HepG2 (cell line): ENCODE data around the gene SDK2. TPM values are rescaled to one million over a fixed set of nuclear protein-coding genes. Genes with fewer than 3 reads are reported as not detected.
A peak's percentile ranks its signal among the peaks of the same experiment; 100 is the strongest.

Source experiments
- ATAC-seq: fragments of 200-7000 bp; cut with Tn5 transposase; 3 replicates; pipeline ENCODE4 v1.9.1; 2020; ENCODE audit warnings: mild to moderate bottlenecking, moderate library complexity
- BruUV-seq: library from RNA; stranded (reverse); fragments of 400-500 nt; replicated peaks from 2 replicates; lab custom pipeline; 2021; lab: Mats Ljungman, UMichigan
- CTCF ChIA-PET: fragments of 300-600 bp; formaldehyde crosslinking; extraction: SDS; loops from one replicate; lab custom pipeline; 2021; ENCODE audit warnings: low total read pairs, inconsistent platforms, low intra/inter-chr PET ratio; lab: Yijun Ruan, JAX
- POLR2A ChIA-PET: fragments of 350-600 bp; sonication (Branson Sonifier 250); formaldehyde crosslinking; loops from one replicate; lab custom pipeline; 2020; ENCODE audit warnings: antibody characterized with exemption, inconsistent platforms; lab: Yijun Ruan, JAX
- DNase-seq: peaks from one replicate; pipeline ENCODE4 v3.0.0-alpha.2; 2015; ENCODE audit warnings: low spot score
- FAIRE-seq: peaks from 3 replicates; lab custom pipeline; 2011; peaks lifted over from hg19 to GRCh38; lab: Jason Lieb, UNC
- H2AFZ ChIP-seq: one replicate; pipeline ENCODE4 v1.6.1; 2011; ENCODE audit warnings: low read length, inconsistent platforms
- H3K27ac ChIP-seq: fragments of 300-600 bp; 3 replicates; pipeline ENCODE4 v1.8.0; 2011; ENCODE audit warnings: mixed run types, mild to moderate bottlenecking, mixed read lengths, low read length, inconsistent platforms; ENCODE audit not compliant: insufficient read depth; ENCODE audit errors: extremely low read length
- H3K27me3 ChIP-seq, 2 experiments: fragments of 200-600 bp in 1 of 2; 2 replicates in 1 of 2; 3 replicates in 1 of 2; pipeline versions ENCODE4 v1.6.0 to v1.8.0; 2011; ENCODE audit warnings: low read length in 2 of 2, mild to moderate bottlenecking in 2 of 2, moderate library complexity in 2 of 2, inconsistent platforms in 1 of 2; ENCODE audit not compliant: insufficient read depth in 2 of 2, control insufficient read depth in 1 of 2
- H3K36me3 ChIP-seq, 2 experiments: fragments of 200-600 bp in 1 of 2; replicated peaks in 1 of 2; 2 replicates in 1 of 2; 3 replicates in 1 of 2; pipeline versions ENCODE4 v1.5.1 to v1.8.0; 2011; ENCODE audit warnings: low read length in 2 of 2, inconsistent platforms in 1 of 2; ENCODE audit not compliant: insufficient read depth in 2 of 2, control insufficient read depth in 1 of 2
- H3K4me1 ChIP-seq: 2 replicates; pipeline ENCODE4 v1.5.1; 2012; ENCODE audit warnings: low read length, inconsistent platforms; ENCODE audit not compliant: insufficient read depth
- H3K4me2 ChIP-seq: 2 replicates; pipeline ENCODE4 v1.6.0; 2011; ENCODE audit warnings: low read depth, low read length, inconsistent platforms
- H3K4me3 ChIP-seq, 3 experiments: fragments of 200-600 bp in 1 of 3; sonication (generic), shearing (Covaris generic) in 1 of 3; replicated peaks in 1 of 3; 2 replicates each; pipeline ENCODE4 v1.5.1; 2011 to 2016; ENCODE audit warnings: low read length in 3 of 3, inconsistent platforms in 2 of 3, low read depth in 2 of 3, mild to moderate bottlenecking in 2 of 3, control low read depth in 1 of 3, mixed read lengths in 1 of 3; ENCODE audit not compliant: insufficient read depth in 1 of 3
- H3K79me2 ChIP-seq: one replicate; pipeline ENCODE4 v1.6.1; 2011; ENCODE audit warnings: low read length, inconsistent platforms; ENCODE audit not compliant: insufficient read depth
- H3K9ac ChIP-seq: 2 replicates; pipeline ENCODE4 v1.6.0; 2011; ENCODE audit warnings: mild to moderate bottlenecking, low read depth, low read length, inconsistent platforms; ENCODE audit not compliant: insufficient read depth
- H3K9me3 ChIP-seq: 2 replicates; pipeline ENCODE4 v1.5.1; 2012; ENCODE audit warnings: mild to moderate bottlenecking, low read length
- H4K20me1 ChIP-seq: 2 replicates; pipeline ENCODE4 v1.6.0; 2011; ENCODE audit warnings: inconsistent platforms, mild to moderate bottlenecking, low read length, moderate library complexity; ENCODE audit not compliant: insufficient read depth
- CTCF ChIP-seq: sonication (generic); formaldehyde crosslinking; IDR thresholded peaks from 2 replicates; pipeline ENCODE4 v1.5.0; 2020; ENCODE audit warnings: mild to moderate bottlenecking, missing genetic modification reagents, moderate library complexity
- EZH2 ChIP-seq: conservative IDR thresholded peaks from 2 replicates; pipeline ENCODE4 v1.6.1; 2012; ENCODE audit warnings: mild to moderate bottlenecking, low read depth, low read length, moderate library complexity
- HNRNPLL ChIP-seq: fragments of 200-400 bp; formaldehyde crosslinking; IDR thresholded peaks from 2 replicates; pipeline ENCODE4 v1.6.1; 2017; ENCODE audit warnings: mild to moderate bottlenecking, low read depth, low read length; ENCODE audit not compliant: poor library complexity, severe bottlenecking
- MYC ChIP-seq: sonication (generic); formaldehyde crosslinking; IDR thresholded peaks from 2 replicates; pipeline ENCODE4 v1.9.0; 2021; ENCODE audit warnings: missing genetic modification reagents, borderline replicate concordance
- PHF8 ChIP-seq: sonication (generic); formaldehyde crosslinking; IDR thresholded peaks from 2 replicates; pipeline ENCODE4 v1.5.0; 2020; ENCODE audit warnings: missing genetic modification reagents
- RAD21 ChIP-seq: fragments of 450-650 bp; formaldehyde crosslinking; IDR thresholded peaks from 2 replicates; pipeline ENCODE4 v1.5.0; 2020; ENCODE audit warnings: mild to moderate bottlenecking
- STAG1 ChIP-seq: sonication (generic); formaldehyde crosslinking; IDR thresholded peaks from 2 replicates; pipeline ENCODE4 v1.4.0; 2020; ENCODE audit warnings: missing genetic modification reagents
- ZNF546 ChIP-seq: sonication (generic); formaldehyde crosslinking; conservative IDR thresholded peaks from 2 replicates; pipeline ENCODE4 v1.8.1; 2023; ENCODE audit warnings: mild to moderate bottlenecking, missing genetic modification reagents
- ZNF574 ChIP-seq: sonication (generic); formaldehyde crosslinking; IDR thresholded peaks from 2 replicates; pipeline ENCODE4 v1.4.0; 2020; ENCODE audit warnings: missing genetic modification reagents
- ZNF687 ChIP-seq: sonication (generic); formaldehyde crosslinking; IDR thresholded peaks from 2 replicates; pipeline ENCODE4 v1.5.1; 2020; ENCODE audit warnings: mild to moderate bottlenecking, missing genetic modification reagents, moderate library complexity
- ZNF800 ChIP-seq: sonication (generic); formaldehyde crosslinking; IDR thresholded peaks from 2 replicates; pipeline ENCODE4 v1.4.0; 2020; ENCODE audit warnings: missing genetic modification reagents
- WGBS: methylation state at CpG from one replicate; pipeline ENCODE4 v1.1.6; 2017; ENCODE audit warnings: low lambda C conversion rate; 5-methylcytosine and 5-hydroxymethylcytosine counted together
- in situ Hi-C: cut with HindIII; loops from 2 replicates; pipeline ENCODE4 v1.10.0; 2017; ENCODE audit warnings: low pct_unique_long_range_greater_than_20kb; ENCODE audit not compliant: extremely low pct_ligation_motif_present
- intact Hi-C: fragments of 100-400 bp; cut with micrococcal nuclease; formaldehyde crosslinking; loops from one replicate; pipeline ENCODE4 v1.10.0; 2022; ENCODE audit not compliant: unreplicated experiment
- polyA plus RNA-seq, 8 experiments: library from polyadenylated mRNA; depleted of rRNA in 3 of 8; stranded (reverse) in 7 of 8; unstranded in 1 of 8; fragments of >200 nt; fragmentation: Illumina TruSeq in 4 of 8; extraction: Trizol in 4 of 8; gene quantifications; 2 replicates each; pipeline versions ENCODE4 v1.2.1 to v1.2.3, GENCODE V29; 2011 to 2016; ENCODE audit warnings: low read depth in 4 of 8, missing spikeins in 1 of 8, mixed read lengths in 1 of 8; ENCODE audit not compliant: insufficient read depth in 1 of 8
- total RNA-seq, 5 experiments: library from RNA; depleted of rRNA; stranded (reverse); fragments of >200 nt; fragmentation: Illumina TruSeq; extraction: Trizol; gene quantifications; 2 replicates each; pipeline ENCODE4 v1.2.3, GENCODE V29; 2016; ENCODE audit warnings: low read depth in 1 of 5

Gene SDK2
- total and polyA plus RNA-seq, 2 of the 13 experiments (the other 11 are each of a cell fraction or from before 2014, with no cell fraction given) = not detected

GRCh38 chr17:73643001-73643851 is 1.0 kb downstream of the SDK2 start:
- FAIRE-seq = no peak
- no TSS peak for BruUV-seq
- H3K9ac ChIP-seq = no peak overlapping the region
- H3K27me3 ChIP-seq = peaks cover 27 to 83% of the 10 kb centered on the region in 2 experiments
- no peak overlapping the region for H2AFZ ChIP-seq
- no peak overlapping the region for H3K27ac ChIP-seq
- 9% methylated on average over 14 of the region's 68 CpGs for WGBS
- peak; percentile 63 for ATAC-seq
- no peaks in the 10 kb centered on the region; the same call in 1 of the 2 replicates for H4K20me1 ChIP-seq
- no peaks in the 10 kb centered on the region for H3K36me3 ChIP-seq
- no peaks in the 10 kb centered on the region for H3K9me3 ChIP-seq
- intact Hi-C loops = no loop called here
- no peak for DNase-seq
- H3K4me1 ChIP-seq = peaks cover 5% of the 10 kb centered on the region; the same call in 1 of the 2 replicates
- POLR2A ChIA-PET = no interaction called here
- no peaks in the 10 kb centered on the region for H3K79me2 ChIP-seq
- in situ Hi-C loops = loop anchor here (10.0 kb wide), 1 partner anchor 312 kb away; no protein-coding TSS in a partner anchor
- CTCF ChIA-PET = no interaction called here
- peak overlapping the region; percentile 45; the same call in 1 of the 2 replicates for H3K4me2 ChIP-seq
- H3K4me3 ChIP-seq = no peak overlapping the region
- TF ChIP-seq CTCF (peak; percentile 68), STAG1 (CRISPR knock-in tag) (peak; percentile 65), ZNF800 (CRISPR knock-in tag) (peak; percentile 71), MYC (CRISPR knock-in tag) (peak; percentile 11; the same call in 1 of the 2 replicates), ZNF546 (CRISPR knock-in tag) (no peak), RAD21 (CRISPR knock-in tag) (peak; percentile 45; the same call in 1 of the 2 replicates), ZNF687 (peak; percentile 34), EZH2 (peak; percentile 93), ZNF574 (CRISPR knock-in tag) (peak; percentile 14; the same call in 1 of the 2 replicates), PHF8 (no peak), HNRNPLL (peak; percentile 30)
